Stimulated activated CD8-positive, alpha-beta memory T cell treated with anti-CD3 and anti-CD28 coated beads, Interleukin-4, amount 100 ng/mL, for 4 hours (primary cell): Measurements from ENCODE around the gene TUBG1.
"Not testable (repeated sequence)": the region's sequence is repeated elsewhere in the genome, so short reads cannot be mapped to it uniquely, and the experiment has no call there.

Experiments used
- DNase-seq, 2 donors: peaks; one replicate each; pipeline ENCODE4 v3.0.0-alpha.2; 2020; ENCODE audit warnings: low read depth in 2 of 2, low spot score in 1 of 2

TUBG1 gene

GRCh38 chr17:42578282-42578869, 31.1 kb upstream of the TUBG1 start:
- peak in 1 of 2 donors; percentile 27 for DNase-seq

GRCh38 chr17:42579794-42580551, 29.5 kb upstream of the TUBG1 start:
- no peak for DNase-seq

GRCh38 chr17:42581744-42582270, 27.7 kb upstream of the TUBG1 start:
- DNase-seq, result no peak

- no peak for DNase-seq
Measured at GRCh38 chr17:42584880-42585279, 24.6 kb upstream of the TUBG1 start.

- DNase-seq, result no peak
Measured at GRCh38 chr17:42585353-42585752, 24.1 kb upstream of the TUBG1 start.

- no peak for DNase-seq
Measured at GRCh38 chr17:42586514-42587230, 22.8 kb upstream of the TUBG1 start.

GRCh38 chr17:42590886-42591285, 18.6 kb upstream of the TUBG1 start:
- DNase-seq, result no peak

- DNase-seq, result no peak
Measured at GRCh38 chr17:42591411-42591810, 18.1 kb upstream of the TUBG1 start.

- no peak for DNase-seq
Measured at GRCh38 chr17:42596386-42596785, 13.1 kb upstream of the TUBG1 start.

GRCh38 chr17:42598905-42599304, 10.6 kb upstream of the TUBG1 start:
- no peak for DNase-seq

- no peak for DNase-seq
Measured at GRCh38 chr17:42603318-42603717, 6.2 kb upstream of the TUBG1 start.

GRCh38 chr17:42607769-42608168, 1.7 kb upstream of the TUBG1 start:
- no peak for DNase-seq

- DNase-seq, result no peak
Measured at GRCh38 chr17:42608305-42609181, 940 bp upstream of the TUBG1 start.

GRCh38 chr17:42609814-42610801, 625 bp downstream of the TUBG1 start:
- DNase-seq, result not testable (repeated sequence)

GRCh38 chr17:42612013-42612412, 2.5 kb downstream of the TUBG1 start:
- DNase-seq, result no peak

GRCh38 chr17:42613699-42614295, 4.3 kb downstream of the TUBG1 start:
- DNase-seq, result no peak

GRCh38 chr17:42617956-42618431, 8.5 kb downstream of the TUBG1 start:
- DNase-seq, result no peak

GRCh38 chr17:42618442-42619150, 9.1 kb downstream of the TUBG1 start:
- DNase-seq, result no peak

- DNase-seq, result not testable (repeated sequence)
Measured at GRCh38 chr17:42621987-42622386, 12.5 kb downstream of the TUBG1 start.
